ENCODE data around the gene KLF8.

The KLF8 gene

DNA sequence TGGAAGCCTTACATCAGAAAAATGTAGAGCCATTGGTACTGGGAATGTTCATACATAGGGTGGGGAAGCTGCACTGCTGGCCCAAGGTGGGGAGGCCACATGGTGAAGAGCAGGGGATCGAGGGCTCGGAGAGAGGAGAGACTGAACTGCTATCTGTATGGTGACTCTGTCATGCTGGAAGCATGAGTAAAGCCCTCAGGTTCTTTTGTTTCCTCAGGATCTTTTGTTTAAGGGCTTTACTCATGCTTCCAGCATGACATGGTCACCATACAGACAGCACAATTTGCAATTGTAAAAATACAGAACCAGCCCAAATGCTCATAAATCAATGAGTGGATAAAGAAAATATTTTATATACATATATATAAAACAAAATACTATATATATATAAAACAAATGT is 78.4 kb downstream of the KLF8 start:
- DNase-seq (ENCODE audit: low read depth): no peak

DNA sequence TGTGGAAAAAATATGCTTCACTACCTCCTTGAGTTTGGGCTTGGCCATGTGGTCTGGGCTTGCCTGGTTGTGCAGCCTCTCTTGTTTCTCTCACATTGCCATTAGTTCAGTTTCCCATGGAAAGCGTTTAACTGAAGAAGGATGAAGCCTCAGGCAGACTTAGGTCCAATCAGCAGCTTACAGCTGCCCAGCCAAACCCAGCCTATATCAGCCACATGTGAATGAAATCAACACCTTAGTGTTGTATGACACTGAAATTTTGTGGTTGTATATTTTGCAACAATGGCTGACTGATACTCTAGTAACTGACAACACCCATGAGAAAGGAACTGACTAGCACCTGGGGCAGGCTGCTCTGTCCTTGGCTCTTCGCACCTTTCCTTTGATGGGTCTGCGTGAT is 81.2 kb downstream of the KLF8 start:
- DNase-seq (ENCODE audit: low read depth): no peak

DNA sequence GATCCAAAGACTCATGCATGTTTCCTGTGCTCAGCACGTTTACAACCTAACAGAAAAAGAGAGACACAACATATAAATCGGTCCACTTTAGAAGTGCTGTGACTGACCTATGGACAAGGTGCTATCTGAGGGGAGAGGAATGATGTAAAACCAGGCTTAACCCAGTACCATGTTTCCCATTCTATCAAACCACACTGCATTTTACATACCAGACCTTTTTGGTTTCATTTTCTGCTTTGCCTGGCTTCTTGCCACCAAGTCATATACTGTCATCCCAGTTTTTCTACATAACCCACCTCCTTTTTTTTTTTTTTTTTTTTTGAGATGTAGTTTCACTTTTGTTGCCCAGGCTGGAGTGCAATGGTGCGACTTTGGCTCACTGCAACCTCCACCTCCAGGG is 82.2 kb downstream of the KLF8 start:
- DNase-seq (ENCODE audit: low read depth): no peak

DNA sequence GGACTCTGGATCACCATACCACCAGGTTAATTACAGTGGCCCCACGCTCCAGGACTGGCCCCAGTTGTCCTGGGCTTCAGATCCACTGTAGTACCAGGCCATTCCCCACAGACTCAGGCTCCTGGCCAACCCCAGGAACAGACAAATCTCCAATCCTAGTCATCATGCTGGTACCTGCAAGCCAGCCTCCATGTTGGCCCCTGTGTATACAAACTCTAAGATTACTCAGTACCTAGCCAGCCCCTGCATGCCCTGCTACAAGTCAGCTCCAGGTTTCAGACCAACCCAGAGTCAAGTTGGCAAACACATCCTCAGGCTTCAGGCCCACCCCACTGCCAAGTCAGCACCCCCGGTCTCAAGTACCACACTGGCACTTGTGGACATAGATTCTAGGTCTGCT is 85.9 kb downstream of the KLF8 start:
- DNase-seq (ENCODE audit: low read depth): no peak

DNA sequence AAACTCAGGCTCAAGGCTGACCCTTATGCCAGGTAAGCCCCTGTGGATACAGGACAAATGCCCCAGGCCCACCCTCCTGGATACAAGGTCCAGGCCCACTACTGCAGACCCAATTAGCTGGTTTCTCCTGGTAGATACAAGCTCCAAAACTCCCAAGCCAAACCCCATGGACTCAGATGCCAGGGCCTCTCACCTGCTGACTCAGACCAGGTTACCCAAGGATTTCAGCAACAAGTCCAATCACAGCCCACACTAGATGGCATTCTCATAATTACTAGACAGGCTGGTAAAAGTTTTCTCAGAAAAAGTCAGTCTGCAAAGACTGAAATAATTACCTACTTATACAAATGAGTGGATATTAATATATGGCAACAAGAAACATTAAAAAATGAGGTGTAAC is 87.0 kb downstream of the KLF8 start:
- DNase-seq (ENCODE audit: low read depth): no peak
